GM12874 (cell line): ENCODE results near the gene ABHD12.

Source experiments
- CTCF ChIP-seq: IDR thresholded peaks from 2 replicates; pipeline ENCODE4 v1.5.1; 2011; ENCODE audit warnings: low read depth, mild to moderate bottlenecking, control low read depth, low read length, moderate library complexity; ENCODE audit not compliant: insufficient read depth

The ABHD12 gene

GRCh38 chr20:25336561-25337422, 53.8 kb downstream of the ABHD12 start:
- TF ChIP-seq CTCF, result no peak

GRCh38 chr20:25328954-25329498, 61.6 kb downstream of the ABHD12 start:
- no peak for TF ChIP-seq CTCF

- TF ChIP-seq CTCF, result no peak
These were observed 63.0 kb downstream of the ABHD12 start for GRCh38 chr20:25327521-25328235.

GRCh38 chr20:25325997-25326396, 64.6 kb downstream of the ABHD12 start:
- TF ChIP-seq CTCF, result no peak

- TF ChIP-seq CTCF, result no peak
These were observed 65.6 kb downstream of the ABHD12 start for GRCh38 chr20:25325073-25325472.

GRCh38 chr20:25324412-25324811, 66.2 kb downstream of the ABHD12 start:
- TF ChIP-seq CTCF, result no peak

GRCh38 chr20:25323496-25324246, 67.0 kb downstream of the ABHD12 start:
- no peak for TF ChIP-seq CTCF
